EL (cell line): ENCODE measurements around the gene SRRM3.
"Not testable (repeated sequence)": the region's sequence is repeated elsewhere in the genome, so short reads cannot be mapped to it uniquely, and the experiment has no call there.

ENCODE experiments used
- DNase-seq: peaks from one replicate; pipeline ENCODE4 v3.0.0-alpha.2; 2016

Gene SRRM3

GRCh38 chr7:76267107-76267893 is 65.6 kb downstream of the SRRM3 start:
- DNase-seq = no peak

GRCh38 chr7:76267894-76268183 is 66.1 kb downstream of the SRRM3 start:
- DNase-seq = no peak

GRCh38 chr7:76268376-76268775 is 66.7 kb downstream of the SRRM3 start:
- no peak for DNase-seq

- DNase-seq = no peak
Measured at GRCh38 chr7:76269895-76270294, 68.2 kb downstream of the SRRM3 start.

- not testable (repeated sequence) for DNase-seq
Measured at GRCh38 chr7:76271384-76271783, 69.7 kb downstream of the SRRM3 start.

GRCh38 chr7:76272142-76272541 is 70.4 kb downstream of the SRRM3 start:
- DNase-seq = no peak

- no peak for DNase-seq
Measured at GRCh38 chr7:76272851-76273497, 71.3 kb downstream of the SRRM3 start.

GRCh38 chr7:76273503-76273902 is 71.8 kb downstream of the SRRM3 start:
- no peak for DNase-seq

GRCh38 chr7:76278540-76278939 is 76.8 kb downstream of the SRRM3 start:
- no peak for DNase-seq

GRCh38 chr7:76280408-76280807 is 78.7 kb downstream of the SRRM3 start:
- no peak for DNase-seq

- DNase-seq = no peak
Measured at GRCh38 chr7:76281006-76281705, 79.5 kb downstream of the SRRM3 start.

GRCh38 chr7:76281706-76282343 is 80.1 kb downstream of the SRRM3 start:
- DNase-seq = no peak

- no peak for DNase-seq
Measured at GRCh38 chr7:76282344-76283253, 80.9 kb downstream of the SRRM3 start.

- no peak for DNase-seq
Measured at GRCh38 chr7:76283254-76284159, 81.8 kb downstream of the SRRM3 start.

- no peak for DNase-seq
Measured at GRCh38 chr7:76285604-76286374, 84.1 kb downstream of the SRRM3 start.

GRCh38 chr7:76286842-76287403 is 85.2 kb downstream of the SRRM3 start:
- DNase-seq = no peak

- not testable (repeated sequence) for DNase-seq
Measured at GRCh38 chr7:76290847-76291350, 89.2 kb downstream of the SRRM3 start.

GRCh38 chr7:76291351-76292212 is 89.9 kb downstream of the SRRM3 start:
- peak; percentile 99 for DNase-seq

GRCh38 chr7:76292213-76292573 is 90.5 kb downstream of the SRRM3 start:
- DNase-seq = no peak
